Measurements from ENCODE around the gene MRPL14. TPM values are rescaled to one million over a fixed set of nuclear protein-coding genes. Genes with fewer than 3 reads are reported as not detected.
A peak's percentile ranks its signal among the peaks of the same experiment; 100 is the strongest.

Gene MRPL14
- total and polyA plus RNA-seq, 9 of the 15 experiments (the other 6 are each of a cell fraction or from before 2014, with no cell fraction given) = 126 to 424 (median 165) TPM

DNA sequence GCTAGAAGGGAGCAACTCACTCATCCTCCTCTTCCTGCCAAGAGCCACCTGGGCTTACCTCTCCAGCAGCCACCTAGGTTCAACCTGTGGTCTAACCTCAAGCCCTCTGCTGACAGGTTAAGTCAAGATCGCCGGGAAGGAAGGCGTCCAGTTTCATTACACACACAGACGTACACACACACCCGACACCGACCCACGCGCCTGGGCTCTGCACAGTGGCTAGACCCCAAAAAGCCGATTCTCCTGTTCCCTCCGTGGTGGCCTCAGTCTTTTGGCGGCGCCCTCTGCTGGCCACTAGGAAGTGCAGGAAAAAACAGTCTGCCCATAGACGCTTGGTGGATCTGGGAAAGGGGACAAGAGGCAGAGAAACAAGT lies 52.8 kb downstream of the MRPL14 start (continued):
- TF ChIP-seq, protein P1, sequence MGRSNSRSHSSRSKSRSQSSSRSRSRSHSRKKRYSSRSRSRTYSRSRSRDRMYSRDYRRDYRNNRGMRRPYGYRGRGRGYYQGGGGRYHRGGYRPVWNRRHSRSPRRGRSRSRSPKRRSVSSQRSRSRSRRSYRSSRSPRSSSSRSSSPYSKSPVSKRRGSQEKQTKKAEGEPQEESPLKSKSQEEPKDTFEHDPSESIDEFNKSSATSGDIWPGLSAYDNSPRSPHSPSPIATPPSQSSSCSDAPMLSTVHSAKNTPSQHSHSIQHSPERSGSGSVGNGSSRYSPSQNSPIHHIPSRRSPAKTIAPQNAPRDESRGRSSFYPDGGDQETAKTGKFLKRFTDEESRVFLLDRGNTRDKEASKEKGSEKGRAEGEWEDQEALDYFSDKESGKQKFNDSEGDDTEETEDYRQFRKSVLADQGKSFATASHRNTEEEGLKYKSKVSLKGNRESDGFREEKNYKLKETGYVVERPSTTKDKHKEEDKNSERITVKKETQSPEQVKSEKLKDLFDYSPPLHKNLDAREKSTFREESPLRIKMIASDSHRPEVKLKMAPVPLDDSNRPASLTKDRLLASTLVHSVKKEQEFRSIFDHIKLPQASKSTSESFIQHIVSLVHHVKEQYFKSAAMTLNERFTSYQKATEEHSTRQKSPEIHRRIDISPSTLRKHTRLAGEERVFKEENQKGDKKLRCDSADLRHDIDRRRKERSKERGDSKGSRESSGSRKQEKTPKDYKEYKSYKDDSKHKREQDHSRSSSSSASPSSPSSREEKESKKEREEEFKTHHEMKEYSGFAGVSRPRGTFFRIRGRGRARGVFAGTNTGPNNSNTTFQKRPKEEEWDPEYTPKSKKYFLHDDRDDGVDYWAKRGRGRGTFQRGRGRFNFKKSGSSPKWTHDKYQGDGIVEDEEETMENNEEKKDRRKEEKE (IDR thresholded peaks at IDR 0.05; ENCODE audit: borderline replicate concordance in 1 of 2, control insufficient read depth in 1 of 2, low read depth in 2 of 2, low read length in 1 of 2) = no peak
- peak in 1 of 2 experiments; percentile 47; a peak in 1 of 4 replicates for TF ChIP-seq TBL1XR1 (IDR thresholded peaks at IDR 0.05; ENCODE audit: low read length in 2 of 2)
- TF ChIP-seq PRMT5 (CRISPR knock-in tag; IDR thresholded peaks at IDR 0.05) = no peak
- no peak for TF ChIP-seq NFATC3 (IDR thresholded peaks at IDR 0.05)
- TF ChIP-seq, protein P2, sequence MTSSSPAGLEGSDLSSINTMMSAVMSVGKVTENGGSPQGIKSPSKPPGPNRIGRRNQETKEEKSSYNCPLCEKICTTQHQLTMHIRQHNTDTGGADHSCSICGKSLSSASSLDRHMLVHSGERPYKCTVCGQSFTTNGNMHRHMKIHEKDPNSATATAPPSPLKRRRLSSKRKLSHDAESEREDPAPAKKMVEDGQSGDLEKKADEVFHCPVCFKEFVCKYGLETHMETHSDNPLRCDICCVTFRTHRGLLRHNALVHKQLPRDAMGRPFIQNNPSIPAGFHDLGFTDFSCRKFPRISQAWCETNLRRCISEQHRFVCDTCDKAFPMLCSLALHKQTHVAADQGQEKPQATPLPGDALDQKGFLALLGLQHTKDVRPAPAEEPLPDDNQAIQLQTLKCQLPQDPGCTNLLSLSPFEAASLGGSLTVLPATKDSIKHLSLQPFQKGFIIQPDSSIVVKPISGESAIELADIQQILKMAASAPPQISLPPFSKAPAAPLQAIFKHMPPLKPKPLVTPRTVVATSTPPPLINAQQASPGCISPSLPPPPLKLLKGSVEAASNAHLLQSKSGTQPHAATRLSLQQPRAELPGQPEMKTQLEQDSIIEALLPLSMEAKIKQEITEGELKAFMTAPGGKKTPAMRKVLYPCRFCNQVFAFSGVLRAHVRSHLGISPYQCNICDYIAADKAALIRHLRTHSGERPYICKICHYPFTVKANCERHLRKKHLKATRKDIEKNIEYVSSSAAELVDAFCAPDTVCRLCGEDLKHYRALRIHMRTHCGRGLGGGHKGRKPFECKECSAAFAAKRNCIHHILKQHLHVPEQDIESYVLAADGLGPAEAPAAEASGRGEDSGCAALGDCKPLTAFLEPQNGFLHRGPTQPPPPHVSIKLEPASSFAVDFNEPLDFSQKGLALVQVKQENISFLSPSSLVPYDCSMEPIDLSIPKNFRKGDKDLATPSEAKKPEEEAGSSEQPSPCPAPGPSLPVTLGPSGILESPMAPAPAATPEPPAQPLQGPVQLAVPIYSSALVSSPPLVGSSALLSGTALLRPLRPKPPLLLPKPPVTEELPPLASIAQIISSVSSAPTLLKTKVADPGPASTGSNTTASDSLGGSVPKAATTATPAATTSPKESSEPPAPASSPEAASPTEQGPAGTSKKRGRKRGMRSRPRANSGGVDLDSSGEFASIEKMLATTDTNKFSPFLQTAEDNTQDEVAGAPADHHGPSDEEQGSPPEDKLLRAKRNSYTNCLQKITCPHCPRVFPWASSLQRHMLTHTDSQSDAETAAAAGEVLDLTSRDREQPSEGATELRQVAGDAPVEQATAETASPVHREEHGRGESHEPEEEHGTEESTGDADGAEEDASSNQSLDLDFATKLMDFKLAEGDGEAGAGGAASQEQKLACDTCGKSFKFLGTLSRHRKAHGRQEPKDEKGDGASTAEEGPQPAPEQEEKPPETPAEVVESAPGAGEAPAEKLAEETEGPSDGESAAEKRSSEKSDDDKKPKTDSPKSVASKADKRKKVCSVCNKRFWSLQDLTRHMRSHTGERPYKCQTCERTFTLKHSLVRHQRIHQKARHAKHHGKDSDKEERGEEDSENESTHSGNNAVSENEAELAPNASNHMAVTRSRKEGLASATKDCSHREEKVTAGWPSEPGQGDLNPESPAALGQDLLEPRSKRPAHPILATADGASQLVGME (CRISPR knock-in tag; IDR thresholded peaks at IDR 0.05) = no peak; the same call in 1 of the 2 replicates
- no peak for TF ChIP-seq ZNF586 (CRISPR knock-in tag; conservative IDR thresholded peaks at IDR 0.05)
- TF ChIP-seq SNIP1 (IDR thresholded peaks at IDR 0.05; ENCODE audit: low read depth) = no peak
- TF ChIP-seq NEUROD1 (IDR thresholded peaks at IDR 0.05; ENCODE audit: borderline replicate concordance, low read depth, low read length, partially characterized antibody) = peak; percentile 73
- peak; percentile 94 to 95 for TF ChIP-seq RAD21 (CRISPR knock-in tag; conservative IDR thresholded peaks at IDR 0.05 in 1 of 2, IDR thresholded peaks at IDR 0.05 in 1 of 2)
- TF ChIP-seq ZNF134 (CRISPR knock-in tag; conservative IDR thresholded peaks at IDR 0.05) = peak; percentile 24; the same call in 1 of the 2 replicates
- TF ChIP-seq EWSR1 (IDR thresholded peaks at IDR 0.05; ENCODE audit: borderline replicate concordance, low read depth, partially characterized antibody) = no peak
- TF ChIP-seq, protein P3, sequence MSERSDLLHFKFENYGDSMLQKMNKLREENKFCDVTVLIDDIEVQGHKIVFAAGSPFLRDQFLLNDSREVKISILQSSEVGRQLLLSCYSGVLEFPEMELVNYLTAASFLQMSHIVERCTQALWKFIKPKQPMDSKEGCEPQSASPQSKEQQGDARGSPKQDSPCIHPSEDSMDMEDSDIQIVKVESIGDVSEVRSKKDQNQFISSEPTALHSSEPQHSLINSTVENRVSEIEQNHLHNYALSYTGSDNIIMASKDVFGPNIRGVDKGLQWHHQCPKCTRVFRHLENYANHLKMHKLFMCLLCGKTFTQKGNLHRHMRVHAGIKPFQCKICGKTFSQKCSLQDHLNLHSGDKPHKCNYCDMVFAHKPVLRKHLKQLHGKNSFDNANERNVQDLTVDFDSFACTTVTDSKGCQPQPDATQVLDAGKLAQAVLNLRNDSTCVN (CRISPR knock-in tag; IDR thresholded peaks at IDR 0.05) = no peak
- no peak; the same call in 1 of the 2 replicates for TF ChIP-seq HEY1 (CRISPR knock-in tag; IDR thresholded peaks at IDR 0.05; ENCODE audit: borderline replicate concordance)
- peak in 1 of 2 experiments; percentile 69 for TF ChIP-seq E2F6 (IDR thresholded peaks at IDR 0.05; ENCODE audit: borderline replicate concordance in 1 of 2, extremely low read depth in 1 of 2, insufficient read depth in 1 of 2, insufficient read length in 1 of 2, low read depth in 1 of 2, low read length in 1 of 2, poor library complexity in 1 of 2, severe bottlenecking in 1 of 2)
- no peak for TF ChIP-seq U2AF1 (optimal IDR thresholded peaks at IDR 0.05; ENCODE audit: low read depth, low read length)
- peak in 1 of 2 experiments; percentile 44; a peak in 3 of 4 replicates for TF ChIP-seq NRF1 (conservative IDR thresholded peaks at IDR 0.05 in 1 of 2, IDR thresholded peaks at IDR 0.05 in 1 of 2)

Measured in K562 (cell line).